HG03520 (cell line): Measurements from ENCODE around the gene MPND.
"Not testable (repeated sequence)": the region's sequence is repeated elsewhere in the genome, so short reads cannot be mapped to it uniquely, and the experiment has no call there.

Experiments used
- ATAC-seq: cut with Tn5 transposase; IDR thresholded peaks from one replicate; pipeline ENCODE4 v1.9.1; 2021; ENCODE audit warnings: mild to moderate bottlenecking, moderate library complexity; ENCODE audit not compliant: unreplicated experiment

The MPND gene

DNA sequence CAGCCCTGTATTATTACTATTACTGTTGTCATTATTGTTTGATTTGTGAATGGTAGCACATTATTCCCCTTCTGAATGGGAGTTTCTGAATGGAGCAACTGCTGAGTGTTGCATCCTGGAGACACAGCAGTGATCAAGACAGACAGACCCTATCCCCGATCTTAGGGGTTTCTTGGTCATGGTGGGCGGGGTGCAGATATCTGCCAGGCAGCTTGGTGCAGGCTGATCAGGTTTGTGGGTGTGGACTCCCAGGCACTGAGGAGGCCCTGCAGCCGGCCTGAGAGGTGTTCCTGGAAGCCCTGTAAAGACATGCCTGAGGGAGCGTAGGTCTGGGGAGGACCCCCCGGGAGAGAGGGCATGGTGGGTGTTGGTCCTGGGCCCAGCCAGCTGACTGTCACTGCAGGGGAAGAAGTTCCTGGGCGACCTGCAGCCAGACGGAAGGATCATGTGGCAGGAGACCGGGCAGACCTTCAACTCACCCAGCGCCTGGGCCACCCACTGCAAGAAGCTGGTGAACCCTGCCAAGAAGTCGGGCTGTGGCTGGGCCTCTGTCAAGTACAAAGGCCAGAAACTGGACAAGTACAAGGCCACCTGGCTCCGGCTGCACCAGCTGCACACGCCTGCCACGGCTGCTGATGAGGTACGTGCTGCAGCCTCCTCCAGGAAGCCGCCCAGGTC is 2.1 kb downstream of the MPND start:
- no peak for ATAC-seq

DNA sequence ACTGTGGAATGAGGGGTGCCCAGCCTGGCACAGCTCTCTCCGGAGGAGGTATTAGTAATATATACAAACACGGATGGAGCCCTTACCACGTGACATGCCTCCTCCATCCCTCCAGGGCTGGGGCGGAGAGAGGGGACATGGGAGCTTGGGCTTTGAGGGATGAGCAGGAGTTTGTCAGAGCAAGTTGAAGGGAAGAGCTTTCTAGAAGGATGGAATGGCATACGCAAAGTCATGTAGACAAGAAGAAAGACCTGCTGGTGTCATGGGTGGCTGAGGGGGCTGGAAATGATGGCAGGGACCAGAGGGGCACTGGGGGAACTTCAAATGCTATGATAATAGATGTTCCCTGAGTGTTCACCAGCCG is 2.6 kb downstream of the MPND start:
- ATAC-seq: no peak

DNA sequence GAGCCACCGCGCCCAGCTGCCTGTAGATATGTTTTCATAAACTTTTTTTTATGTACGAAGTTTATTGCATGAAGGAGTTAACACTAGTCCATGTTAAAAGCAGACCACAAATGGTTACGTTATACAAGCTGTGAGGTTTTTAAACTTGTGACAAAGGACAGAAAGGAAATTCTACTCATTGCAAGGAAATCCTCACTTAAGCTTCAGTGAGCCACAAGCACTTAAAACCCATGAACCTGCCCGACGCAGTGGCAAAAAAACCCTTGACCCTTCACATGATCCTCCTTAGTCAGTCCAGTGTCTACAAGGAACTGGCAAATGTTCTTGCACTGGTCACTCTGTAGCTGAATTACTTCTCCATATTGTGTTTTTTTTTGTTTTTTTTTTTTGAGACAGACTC is 4.2 kb downstream of the MPND start:
- no peak for ATAC-seq

GRCh38 chr19:4349225-4349624 is 5.9 kb downstream of the MPND start:
- ATAC-seq: not testable (repeated sequence)

GRCh38 chr19:4350111-4350510 is 6.7 kb downstream of the MPND start:
- ATAC-seq: no peak

- ATAC-seq: no peak
Observed at GRCh38 chr19:4350726-4351125, 7.4 kb downstream of the MPND start.

DNA sequence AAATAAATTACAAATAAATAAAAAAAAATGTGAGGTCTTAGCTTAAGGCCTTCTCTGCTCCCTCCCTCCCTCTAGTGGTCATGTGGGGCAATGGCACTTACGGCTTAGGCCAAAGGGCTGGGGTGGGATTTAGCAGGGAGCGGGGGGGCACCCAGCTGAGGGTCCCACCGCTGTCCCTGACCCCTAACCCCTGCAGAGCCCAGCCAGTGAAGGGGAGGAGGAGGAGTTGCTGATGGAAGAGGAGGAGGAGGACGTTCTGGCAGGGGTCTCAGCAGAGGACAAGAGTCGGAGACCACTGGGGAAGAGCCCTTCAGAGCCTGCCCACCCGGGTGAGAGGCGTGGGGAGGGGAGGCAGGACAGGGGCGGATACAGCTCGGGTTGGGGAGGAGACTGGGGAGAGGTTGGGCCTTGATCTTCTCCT is 9.3 kb downstream of the MPND start:
- no peak for ATAC-seq

DNA sequence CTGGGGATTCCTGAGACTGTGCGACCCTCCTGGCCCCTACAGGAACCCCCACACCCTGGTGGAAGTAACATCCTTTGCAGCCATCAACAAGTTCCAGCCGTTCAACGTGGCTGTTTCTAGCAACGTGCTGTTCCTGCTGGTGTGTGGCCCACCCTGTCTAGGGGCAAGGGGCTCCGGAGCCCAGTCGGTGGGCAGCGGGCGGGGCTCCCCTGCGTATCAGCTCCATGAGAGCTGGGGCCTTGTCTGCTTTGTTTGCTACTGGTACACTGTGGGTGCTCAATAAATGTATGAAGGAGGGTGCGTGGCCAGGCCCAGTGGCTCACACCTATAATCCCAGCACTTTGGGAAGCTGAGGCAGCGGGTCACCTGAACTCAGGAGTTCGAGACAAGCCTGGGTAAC is 10.9 kb downstream of the MPND start:
- ATAC-seq: no peak

DNA sequence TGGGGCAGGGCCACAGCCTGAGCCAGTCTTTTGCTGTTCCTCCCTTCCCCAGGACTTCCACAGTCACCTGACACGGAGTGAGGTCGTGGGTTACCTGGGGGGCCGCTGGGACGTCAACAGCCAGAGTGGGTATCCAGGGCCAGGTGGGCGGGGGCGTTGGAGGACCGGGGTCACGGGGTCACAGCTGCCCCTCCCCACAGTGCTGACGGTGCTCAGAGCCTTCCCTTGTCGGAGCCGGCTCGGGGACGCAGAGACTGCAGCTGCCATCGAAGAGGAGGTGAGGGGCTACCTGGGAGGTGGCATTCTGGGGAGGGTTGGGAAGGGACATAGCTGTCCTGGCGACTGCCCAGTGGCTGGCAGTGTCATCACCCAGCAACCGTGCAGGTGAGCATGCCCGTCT is 11.5 kb downstream of the MPND start:
- ATAC-seq: no peak

DNA sequence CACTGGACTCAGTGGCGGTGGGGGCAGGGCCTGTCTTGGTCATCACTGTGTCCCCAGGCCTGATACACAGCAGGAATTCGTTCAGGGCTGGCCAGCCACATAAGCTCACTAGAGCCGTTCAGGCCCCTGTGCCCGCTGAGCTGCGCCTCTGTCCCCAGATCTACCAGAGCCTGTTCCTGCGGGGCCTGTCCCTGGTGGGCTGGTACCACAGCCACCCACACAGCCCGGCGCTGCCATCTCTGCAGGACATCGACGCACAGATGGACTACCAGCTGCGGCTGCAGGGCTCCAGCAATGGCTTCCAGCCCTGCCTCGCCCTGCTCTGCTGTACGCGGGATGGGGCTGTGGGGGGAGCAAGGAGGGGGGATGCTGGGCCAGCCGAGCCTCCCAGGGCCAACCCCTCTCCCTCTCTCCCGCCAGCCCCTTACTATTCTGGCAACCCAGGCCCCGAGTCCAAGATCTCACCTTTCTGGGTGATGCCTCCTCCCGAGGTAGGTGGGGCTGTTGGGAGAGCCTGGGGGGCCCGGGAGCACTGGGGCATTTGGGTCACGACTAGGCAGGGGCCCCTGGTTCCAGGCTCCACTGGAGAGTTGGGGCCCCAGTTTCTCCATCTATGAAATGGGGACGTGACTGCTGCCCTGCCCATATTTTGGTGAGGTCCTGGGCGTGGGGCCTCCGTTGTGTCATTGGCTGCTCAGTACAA is 13.9 kb downstream of the MPND start:
- ATAC-seq: no peak

DNA sequence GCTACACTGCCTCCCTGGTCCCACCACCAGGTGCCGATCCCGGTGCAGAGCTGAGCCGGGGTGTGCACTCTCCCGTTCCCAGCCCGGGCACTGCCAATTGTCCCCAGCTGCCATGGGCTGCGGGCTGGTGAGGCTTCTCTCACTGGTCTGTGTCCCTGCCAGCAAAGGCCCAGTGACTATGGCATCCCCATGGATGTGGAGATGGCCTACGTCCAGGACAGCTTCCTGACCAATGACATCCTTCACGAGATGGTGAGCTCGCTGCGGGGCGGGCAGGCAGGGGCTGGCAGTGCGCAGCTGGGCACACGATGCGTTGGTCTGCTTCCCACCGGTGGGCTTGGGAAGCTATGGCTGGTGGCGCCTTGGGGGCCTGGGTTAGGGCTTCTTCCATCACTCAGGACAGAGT is 14.6 kb downstream of the MPND start:
- ATAC-seq: no peak

- ATAC-seq: no peak
Observed at GRCh38 chr19:4358709-4359626, 15.6 kb downstream of the MPND start.

- no peak for ATAC-seq
Observed at GRCh38 chr19:4359627-4360000, 16.3 kb downstream of the MPND start.

- ATAC-seq: no peak
Observed at GRCh38 chr19:4360081-4360569, 16.8 kb downstream of the MPND start.

DNA sequence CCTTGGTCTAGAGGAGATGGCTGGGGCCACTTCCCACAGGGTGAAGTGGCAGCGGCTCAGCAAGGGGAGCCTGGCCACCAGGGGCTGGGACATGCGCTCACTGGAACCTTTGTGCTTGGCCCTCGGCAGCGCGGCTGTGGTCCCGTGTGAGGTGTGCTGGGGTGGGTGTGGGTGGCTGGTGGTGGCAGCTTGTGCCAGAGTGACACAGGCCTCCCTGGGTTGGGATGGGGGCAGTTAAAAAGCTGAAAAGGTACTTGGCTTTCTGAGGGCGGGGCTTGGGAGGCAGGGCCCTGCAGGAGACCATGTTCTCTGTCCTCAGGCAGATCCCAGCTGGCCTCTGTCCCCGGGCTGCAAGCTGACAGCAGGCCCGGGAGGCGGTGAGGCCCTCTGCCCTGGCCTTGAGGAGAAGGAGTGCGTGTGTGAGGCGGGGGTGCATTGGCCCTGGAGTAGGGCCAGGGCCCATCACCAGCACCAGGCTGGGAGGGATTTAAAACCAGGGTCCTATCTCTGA is 17.3 kb downstream of the MPND start:
- ATAC-seq: no peak

DNA sequence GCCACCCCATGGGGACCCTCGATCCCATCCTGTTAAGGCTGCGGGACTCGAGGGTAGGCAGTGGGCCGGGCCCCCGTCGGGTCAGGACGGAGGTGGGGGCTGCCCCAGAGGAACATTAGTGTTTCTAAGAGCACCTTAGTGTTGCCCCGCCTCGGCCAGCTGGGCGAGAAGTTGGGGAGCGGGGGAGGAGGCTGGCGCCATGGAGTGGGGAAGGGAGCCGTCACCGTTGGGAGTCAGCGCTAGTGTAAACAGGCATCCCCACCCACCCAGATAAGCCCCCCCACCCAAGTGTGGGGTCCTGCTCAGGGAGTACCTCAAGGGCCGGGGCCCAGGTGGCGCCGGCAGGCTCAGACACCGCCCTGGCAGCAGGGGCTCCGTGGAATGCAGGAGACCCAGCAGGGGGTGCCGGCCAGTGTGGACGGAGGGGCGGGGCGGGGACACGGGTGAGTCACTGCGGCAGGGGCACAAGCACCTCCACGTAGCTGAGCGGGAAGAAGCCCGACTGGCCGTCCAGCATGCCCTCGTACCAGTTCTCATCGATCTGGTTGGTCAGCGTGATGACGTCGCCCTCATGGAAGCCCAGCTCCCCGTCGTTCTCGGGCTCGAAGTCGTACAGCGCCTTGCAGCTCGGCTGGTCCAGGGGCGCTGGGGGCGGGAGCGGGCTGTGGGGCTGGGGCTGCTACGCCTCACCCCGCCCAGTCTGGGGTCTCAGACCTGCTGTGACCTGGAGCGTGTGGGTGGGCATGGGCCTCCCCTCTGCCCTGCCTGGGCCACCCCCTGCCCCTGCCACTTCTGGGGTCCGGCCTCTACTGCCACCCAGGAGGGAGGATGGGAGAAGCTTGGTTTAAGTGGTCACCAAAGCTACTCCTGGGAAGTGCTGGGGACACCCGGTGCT is 18.0 kb downstream of the MPND start:
- no peak for ATAC-seq

DNA sequence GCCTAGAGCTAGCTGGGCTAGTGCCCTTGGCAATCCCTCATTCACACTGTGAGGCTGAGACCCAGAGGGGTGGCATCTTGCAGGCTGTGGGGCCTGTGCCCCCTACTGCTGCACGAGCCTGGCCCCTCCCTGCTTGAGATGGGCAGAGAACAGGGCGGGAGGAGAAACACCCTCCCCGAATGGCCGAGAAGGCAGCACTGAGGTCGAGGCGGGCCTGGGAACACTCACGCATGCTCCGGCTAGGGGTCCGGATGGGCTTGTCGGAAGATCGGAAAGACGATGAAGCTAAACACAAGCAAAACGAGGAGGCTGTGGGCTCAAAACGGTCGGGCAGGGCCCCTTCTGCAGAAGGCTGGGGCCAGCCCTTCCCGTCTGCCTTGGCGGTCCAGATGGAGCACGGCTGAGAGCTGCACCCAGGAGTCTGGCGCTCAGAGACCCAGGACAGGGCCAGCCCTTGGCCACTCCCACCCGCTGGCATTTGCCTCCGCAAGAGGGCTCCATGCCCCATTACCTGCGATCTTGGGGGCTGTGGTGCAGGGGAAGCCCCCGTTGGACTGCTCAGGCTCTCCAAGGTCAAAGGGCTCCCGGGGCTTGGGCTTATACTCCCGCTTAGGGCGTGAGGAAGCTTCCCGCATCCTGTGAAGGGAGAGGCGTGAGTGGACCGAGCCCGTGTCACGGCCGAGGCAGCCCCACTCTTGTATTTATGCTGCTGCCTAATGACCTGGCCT is 18.9 kb downstream of the MPND start:
- no peak for ATAC-seq

DNA sequence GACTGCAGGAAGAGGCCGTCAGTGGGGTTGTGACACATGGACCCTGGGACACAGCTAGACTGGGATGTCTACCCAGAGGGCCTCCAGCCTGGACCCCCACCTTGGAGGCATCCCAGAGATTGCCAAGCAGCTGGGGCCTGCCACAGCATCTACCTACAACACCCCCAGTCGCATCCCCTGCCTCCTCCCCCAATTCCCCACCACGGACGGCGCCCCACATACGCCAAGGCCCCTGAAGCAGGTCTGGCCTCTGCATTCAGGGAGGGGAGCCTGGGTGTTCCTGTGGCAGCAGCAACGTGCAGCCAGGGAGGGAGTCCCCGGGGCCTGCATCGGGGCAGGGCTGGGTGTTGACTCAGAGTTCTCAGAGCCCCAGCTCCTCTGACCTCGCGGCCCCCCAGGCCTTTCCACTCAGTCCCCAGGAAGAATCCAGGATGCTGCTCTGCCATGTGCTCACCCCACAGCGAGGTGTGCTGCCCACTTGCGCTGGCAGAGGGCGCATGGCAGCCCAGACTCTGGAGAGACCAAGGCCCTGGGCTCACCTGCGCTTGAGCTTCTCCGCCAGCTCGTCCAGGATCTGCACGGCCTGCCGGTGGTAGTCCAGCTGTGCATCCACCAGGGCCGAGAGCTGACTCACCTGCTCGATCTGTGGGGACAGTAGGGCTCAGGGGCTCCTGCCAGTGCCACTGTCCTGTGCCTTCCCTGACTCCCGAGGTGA is 19.6 kb downstream of the MPND start:
- no peak for ATAC-seq
